Measurements from ENCODE around the gene UPB1. TPM values are rescaled to one million over a fixed set of nuclear protein-coding genes. Genes with fewer than 3 reads are reported as not detected.

Gene UPB1
- total RNA-seq, 1 experiment from 2014 or later = not detected

DNA sequence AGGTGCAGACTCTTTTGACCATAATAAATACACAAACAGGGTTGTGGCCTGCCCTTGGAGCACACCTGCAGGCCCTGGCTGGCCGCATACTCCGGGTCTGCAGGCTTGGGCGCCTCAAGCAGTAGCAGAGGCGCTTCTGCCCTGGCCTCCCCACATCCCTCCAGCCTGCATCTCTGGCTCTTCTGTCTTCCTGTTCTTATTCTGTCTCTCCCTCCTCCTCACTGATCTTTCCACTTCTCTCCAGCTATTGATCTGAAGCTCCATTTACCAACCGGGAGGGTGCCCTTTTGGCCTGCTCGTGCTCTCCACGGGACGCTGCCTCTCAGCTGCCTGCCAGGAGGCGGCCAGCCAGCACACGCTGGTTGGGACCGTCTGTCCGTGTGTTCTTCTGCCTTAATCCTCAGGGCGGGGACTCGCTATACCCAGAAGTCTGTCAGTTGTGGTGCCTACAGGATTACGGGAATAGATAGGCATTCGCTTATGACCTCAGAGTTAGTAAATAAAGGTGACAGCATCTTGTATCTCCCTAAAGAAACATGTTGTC lies 5.2 kb downstream of the UPB1 start:
- no peak for DNase-seq (ENCODE audit: low read depth)
- in situ Hi-C loops (cut with HindIII; ENCODE audit: low pct_unique_long_range_greater_than_20kb, low sequenced_read_pairs) = no loop called here

DNA sequence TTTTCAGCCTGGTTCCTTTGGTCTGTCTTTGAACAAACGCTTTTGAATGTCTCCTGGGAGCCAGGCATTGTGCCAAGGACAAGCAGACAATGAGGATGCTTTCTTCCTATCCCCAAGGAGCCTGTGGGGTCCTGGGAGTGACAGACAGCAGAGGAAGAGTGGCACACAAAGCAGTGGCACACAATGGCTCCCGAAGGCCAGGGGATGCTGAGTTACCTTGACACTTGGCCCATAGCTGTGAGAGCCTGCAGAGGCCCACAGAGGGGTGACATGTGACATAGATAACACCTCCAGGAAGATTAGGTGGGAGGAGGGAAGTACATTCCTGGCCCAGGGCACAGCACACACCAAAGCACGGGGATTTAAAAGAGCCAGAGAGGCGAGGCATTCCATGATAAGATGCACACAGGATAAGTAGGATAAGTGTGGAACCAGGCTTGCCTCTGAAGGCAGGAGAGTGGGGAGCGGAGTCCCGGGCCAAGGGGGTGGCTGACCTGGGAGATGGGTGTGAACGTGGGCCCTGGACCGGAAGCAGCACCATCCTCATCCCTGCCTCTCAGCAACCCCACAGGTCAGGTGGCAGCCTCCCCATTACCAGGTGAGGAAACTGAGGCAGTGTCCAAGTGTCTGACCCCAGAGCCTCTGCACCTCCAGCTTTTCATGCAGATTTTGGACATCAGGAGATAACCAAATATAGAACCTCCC lies 6.3 kb downstream of the UPB1 start:
- in situ Hi-C loops (cut with HindIII; ENCODE audit: low pct_unique_long_range_greater_than_20kb, low sequenced_read_pairs) = no loop called here
- no peak for DNase-seq (ENCODE audit: low read depth)

DNA sequence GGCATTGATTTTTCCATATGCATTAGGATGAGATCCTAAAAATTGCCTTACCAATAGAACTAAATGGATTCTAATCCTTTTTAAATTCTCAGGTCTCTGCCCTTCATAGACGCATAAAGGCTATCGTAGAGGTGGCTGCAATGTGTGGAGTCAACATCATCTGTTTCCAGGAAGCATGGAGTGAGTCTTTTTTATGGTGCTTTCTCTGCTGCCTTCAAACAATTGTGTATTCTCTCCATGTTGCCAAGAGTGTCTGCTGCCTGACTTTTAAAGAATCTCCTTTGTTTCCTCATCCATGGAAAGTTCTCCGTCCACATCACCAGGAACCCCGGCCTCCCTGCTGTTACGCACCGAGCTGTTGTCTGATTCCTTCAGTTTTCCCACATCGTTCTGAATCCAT lies 6.9 kb downstream of the UPB1 start:
- no peak for DNase-seq (ENCODE audit: low read depth)
- in situ Hi-C loops (cut with HindIII; ENCODE audit: low pct_unique_long_range_greater_than_20kb, low sequenced_read_pairs) = no loop called here

DNA sequence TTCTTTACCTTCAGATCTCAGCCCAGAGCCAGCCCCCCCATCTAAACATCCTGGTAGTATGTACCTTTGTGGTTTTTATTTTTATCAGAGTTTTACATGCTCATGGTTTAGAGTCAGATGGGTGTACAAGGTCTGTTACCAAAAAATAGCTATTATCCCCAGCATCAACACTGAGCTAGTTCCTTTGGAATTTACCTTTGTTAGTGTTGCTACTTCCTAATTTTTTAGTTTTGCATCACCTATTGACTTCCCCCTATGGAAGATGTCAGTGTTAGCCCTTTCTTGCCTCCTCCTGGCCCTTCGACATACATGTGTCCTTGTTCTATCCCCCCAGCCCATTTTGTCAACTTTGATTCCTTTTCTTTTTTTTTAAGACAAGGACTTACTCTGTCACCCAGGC lies 7.4 kb downstream of the UPB1 start:
- no peak for DNase-seq (ENCODE audit: low read depth)
- in situ Hi-C loops (cut with HindIII; ENCODE audit: low pct_unique_long_range_greater_than_20kb, low sequenced_read_pairs) = no loop called here

DNA sequence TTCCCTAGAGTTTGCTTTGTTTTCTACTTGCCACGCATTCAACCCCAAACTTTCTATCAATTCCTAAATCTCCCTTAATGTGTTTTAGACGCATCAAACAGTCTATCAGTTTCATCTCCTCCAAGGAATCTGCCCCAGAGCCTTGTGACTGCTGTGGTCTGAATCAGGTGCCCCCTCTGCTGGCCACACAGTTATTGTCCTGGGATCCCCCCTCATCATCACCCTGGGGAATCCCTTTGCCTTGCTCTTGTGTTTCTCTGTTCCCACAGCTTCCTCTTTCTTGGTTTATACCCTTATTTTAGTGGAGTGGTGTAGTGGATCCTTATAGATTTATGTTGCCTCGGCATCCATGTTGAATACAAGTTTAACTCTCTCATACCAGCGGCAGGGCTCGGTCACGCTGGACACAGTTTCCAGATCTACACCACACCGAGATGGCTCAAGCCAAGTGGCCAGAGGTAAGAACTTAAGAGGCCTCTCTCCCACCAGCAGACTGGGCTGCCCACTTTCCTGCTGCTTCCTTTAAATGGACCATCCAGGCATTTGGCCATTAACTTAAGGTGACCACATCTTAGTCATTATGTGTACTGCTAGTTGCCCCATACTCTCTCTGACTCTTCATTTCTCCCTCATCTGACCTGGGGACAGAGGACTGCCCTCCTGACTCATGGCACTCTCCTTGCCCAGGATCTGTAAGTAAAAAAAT lies 8.2 kb downstream of the UPB1 start:
- in situ Hi-C loops (cut with HindIII; ENCODE audit: low pct_unique_long_range_greater_than_20kb, low sequenced_read_pairs) = no loop called here
- DNase-seq (ENCODE audit: low read depth) = peak; percentile 60

DNA sequence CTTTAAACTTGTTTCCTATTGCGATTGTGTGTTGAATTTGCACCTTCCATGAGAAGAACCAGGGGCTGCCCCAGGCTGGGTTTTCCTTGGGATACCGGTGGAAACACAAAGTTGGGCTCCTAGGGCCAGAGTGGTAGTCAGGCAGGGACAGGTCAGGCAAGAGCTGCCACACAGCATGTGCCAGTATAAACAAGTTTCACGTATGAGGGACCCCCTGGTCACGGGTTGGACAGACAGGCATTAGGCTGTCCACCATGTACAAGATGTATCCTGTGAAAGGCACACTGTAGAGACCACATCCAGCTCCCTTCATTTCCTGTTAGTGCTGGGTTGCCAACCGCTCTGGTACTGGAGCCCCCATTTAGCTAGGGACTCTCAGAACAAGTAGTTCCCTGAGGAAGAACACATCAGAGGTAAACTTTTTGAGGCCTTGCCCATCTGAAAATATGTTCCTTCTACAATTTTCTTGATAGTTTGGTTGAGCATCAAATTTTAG lies 8.8 kb downstream of the UPB1 start:
- in situ Hi-C loops (cut with HindIII; ENCODE audit: low pct_unique_long_range_greater_than_20kb, low sequenced_read_pairs) = no loop called here
- no peak for DNase-seq (ENCODE audit: low read depth)

DNA sequence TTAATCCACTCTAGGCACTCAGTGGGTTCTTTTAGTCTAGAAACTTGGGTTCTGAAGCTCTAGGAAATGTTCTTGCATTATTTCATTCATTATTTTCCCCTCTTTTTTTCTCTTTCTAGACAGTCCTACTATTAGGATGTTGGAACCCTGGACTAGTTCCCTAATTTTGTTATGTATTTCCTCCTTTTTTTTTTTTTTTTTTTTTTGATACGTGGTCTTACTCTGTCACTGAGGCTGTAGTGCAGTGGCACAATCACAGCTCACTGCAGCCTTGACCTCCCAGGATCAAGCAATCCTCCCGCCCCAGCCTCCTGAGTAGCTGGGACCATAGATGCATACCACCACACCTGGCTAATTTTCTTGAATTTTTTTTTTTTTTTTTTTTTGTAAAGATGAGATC lies 9.4 kb downstream of the UPB1 start:
- DNase-seq (ENCODE audit: low read depth) = no peak
- in situ Hi-C loops (cut with HindIII; ENCODE audit: low pct_unique_long_range_greater_than_20kb, low sequenced_read_pairs) = no loop called here

DNA sequence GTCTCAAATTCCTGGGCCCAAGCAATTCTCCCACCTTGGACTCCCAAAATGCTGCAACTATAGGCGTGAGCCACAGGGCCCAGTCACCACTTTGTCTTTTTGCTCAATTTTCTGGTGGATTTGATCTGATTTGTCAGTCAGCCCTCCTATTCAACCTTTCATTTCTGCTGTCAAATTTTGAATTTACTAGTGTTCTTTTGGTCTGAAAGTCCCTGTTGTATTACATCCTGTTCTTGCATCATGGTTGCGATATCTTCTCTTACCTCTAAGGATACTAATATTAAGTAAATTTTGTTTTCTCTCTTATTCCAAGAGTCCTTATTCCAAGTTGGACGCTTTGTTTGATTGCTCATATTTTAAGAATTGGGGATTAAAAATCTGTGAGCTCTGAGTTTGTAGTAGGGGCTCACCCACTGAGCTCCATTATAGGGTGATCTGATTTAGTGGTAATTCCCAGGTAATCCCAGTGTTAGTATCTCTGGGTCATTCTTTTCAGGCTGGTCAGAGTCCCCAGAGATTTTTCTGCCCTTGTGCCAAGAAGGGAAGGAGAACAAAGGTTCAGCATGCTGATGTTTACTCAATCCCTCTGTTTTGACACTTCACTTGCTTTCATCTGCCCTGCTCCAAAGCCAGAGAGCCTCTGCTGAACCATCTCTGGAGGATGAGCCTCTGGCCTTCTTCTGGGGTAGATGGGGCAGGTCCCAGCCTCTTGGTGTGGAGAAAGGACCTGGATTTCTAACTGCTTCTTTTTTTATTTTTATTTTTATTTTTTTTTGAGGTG lies 10.0 kb downstream of the UPB1 start:
- no peak for DNase-seq (ENCODE audit: low read depth)
- in situ Hi-C loops (cut with HindIII; ENCODE audit: low pct_unique_long_range_greater_than_20kb, low sequenced_read_pairs) = no loop called here

DNA sequence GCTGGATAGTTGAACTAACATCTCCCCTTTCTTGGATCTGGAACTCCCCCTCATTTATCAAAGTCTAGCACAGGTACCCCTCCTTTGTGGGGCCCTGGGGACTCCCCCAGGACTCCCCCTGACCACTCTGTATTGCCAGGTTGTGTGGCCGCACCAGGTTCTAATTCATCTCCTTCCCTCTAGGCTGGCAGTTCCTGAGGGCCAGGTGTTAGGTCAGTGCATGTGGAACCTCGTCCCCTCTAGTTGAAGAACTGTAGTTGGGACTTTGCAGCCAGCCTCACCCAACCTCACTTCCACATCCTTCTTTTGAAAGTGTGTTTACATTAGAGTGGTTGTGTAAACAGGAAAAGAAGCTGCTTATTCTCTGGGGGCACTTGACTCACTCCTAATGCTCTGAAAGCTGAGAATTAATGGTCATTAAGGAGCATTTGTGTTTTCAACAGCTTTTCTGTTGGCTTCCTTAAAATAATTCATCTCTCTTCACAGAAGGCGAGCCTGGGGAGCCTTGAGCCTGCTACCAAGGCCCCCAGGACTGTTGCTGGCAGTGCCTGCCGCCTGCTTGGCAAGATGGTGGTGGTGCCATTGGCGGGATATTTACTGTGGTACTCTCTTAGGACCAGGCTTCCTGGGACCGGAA lies 11.8 kb downstream of the UPB1 start:
- peak; percentile 43 for DNase-seq (ENCODE audit: low read depth)
- in situ Hi-C loops (cut with HindIII; ENCODE audit: low pct_unique_long_range_greater_than_20kb, low sequenced_read_pairs) = no loop called here

DNA sequence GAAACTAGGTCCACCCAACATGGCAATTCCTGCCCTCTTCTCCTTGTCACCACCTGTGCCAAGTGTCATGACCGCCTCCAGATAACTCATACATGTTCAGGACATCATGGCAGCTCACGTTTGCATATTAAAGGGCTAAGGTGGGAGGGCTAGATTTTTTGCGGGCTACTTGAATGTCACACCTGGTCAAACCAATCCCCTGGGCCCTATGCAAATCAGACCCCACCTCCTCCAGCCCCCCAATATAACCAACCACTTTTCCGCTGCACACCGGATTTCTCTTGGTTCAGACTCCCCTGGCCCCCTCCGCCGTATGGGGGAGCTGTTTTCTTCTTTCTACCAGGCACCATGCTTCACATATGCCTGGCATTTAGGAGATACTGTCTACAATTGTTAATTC lies 12.6 kb downstream of the UPB1 start:
- DNase-seq (ENCODE audit: low read depth) = no peak
- in situ Hi-C loops (cut with HindIII; ENCODE audit: low pct_unique_long_range_greater_than_20kb, low sequenced_read_pairs) = no loop called here

DNA sequence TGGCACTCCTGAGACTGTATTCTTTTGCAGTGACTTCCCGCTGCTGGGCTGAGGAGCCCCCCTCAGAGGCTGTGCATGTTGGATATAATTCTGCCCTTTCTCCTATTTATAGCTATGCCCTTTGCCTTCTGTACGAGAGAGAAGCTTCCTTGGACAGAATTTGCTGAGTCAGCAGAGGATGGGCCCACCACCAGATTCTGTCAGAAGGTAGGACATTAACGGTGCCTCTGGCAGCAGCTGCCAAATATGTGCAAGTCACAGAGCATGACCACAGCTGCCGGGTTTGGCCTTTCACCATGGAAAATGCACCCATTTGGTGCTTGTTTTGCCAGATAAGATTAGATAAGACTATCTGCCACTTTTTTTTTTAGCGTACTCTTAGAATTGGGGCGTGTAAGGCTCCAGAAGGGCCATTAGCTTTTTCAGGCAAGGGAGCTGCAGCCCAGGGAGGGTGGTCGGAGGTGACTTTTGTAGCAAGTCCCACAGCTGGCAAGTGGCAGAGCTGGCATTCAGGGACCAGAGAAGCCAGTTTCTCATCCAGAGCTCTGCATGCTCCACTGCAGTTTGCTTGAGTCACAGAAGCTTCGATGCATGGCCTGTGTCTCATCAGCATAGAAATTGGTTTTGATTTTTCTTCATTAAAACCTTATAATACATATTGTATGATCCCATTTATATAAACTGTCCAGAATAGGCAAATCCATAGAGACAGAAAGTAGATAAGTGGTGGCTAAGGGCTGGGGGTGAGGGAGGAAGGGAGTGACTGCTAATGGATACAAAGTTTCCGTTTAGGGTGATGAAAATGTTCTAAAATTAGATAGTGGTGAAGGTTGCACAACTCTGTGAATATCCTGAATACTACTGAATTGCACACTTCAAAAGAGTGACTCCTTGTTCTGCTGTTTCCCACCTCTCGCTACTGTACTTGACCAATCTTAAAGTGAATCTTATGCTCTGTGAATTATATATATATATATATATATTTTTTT lies 15.8 kb downstream of the UPB1 start:
- in situ Hi-C loops (cut with HindIII; ENCODE audit: low pct_unique_long_range_greater_than_20kb, low sequenced_read_pairs) = no loop called here
- DNase-seq (ENCODE audit: low read depth) = peak; percentile 83

DNA sequence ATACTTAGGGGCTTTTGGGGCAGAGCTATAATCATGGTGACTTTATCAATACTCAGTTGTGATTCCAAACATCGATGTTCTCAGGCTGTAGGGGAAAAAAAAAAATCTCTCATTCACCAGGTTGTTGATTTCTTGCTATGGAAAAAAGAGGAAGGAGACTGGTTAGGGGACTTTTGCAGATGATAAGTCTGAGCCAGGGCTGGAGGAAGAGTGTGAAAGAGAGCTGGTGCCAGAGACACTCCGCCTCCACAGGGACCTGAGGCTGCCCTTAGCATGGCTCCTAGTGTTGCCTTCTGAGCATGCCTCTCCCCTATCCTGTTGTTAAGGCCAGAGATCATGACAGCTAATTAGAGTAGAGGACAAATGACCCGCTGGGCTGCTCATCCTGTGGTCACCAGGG lies 16.9 kb downstream of the UPB1 start:
- in situ Hi-C loops (cut with HindIII; ENCODE audit: low pct_unique_long_range_greater_than_20kb, low sequenced_read_pairs) = no loop called here
- no peak for DNase-seq (ENCODE audit: low read depth)

DNA sequence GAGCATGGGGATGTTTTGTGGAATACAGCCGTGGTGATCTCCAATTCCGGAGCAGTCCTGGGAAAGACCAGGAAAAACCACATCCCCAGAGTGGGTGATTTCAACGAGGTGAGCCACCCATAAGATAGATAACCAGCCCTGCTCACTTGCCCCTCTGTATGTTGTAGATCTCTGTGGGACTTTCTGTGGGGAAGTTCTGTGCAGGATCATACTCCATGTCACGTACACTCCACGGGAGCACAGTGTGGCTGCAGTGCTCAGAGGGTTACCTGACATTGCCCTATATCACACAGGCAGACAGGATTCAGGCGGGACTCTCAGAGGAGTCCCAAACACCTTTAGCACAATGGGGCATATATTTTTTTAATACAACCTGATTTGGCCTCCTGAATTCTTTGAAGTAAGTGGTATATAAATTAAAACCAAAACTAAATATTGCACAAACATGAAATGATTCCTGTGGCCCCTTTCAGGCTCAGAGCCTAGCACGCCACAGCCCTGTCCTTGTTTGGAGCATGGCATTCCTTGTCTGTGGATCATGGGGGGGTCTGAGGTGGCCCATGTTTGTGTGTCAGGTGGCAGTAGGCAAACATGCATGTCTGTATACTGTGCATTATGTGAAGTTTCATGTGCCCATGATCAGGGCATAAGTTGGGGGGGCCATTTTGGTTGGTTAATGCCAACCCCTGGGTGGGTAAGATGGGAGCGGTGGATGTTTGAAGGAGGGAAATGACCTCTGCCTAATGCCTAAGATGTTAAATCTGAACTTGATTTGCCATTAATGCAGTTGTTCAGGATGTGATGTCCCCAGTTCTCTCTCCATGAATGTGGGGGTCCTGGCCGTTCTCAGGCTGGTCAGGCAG lies 18.5 kb downstream of the UPB1 start:
- in situ Hi-C loops (cut with HindIII; ENCODE audit: low pct_unique_long_range_greater_than_20kb, low sequenced_read_pairs) = no loop called here

DNA sequence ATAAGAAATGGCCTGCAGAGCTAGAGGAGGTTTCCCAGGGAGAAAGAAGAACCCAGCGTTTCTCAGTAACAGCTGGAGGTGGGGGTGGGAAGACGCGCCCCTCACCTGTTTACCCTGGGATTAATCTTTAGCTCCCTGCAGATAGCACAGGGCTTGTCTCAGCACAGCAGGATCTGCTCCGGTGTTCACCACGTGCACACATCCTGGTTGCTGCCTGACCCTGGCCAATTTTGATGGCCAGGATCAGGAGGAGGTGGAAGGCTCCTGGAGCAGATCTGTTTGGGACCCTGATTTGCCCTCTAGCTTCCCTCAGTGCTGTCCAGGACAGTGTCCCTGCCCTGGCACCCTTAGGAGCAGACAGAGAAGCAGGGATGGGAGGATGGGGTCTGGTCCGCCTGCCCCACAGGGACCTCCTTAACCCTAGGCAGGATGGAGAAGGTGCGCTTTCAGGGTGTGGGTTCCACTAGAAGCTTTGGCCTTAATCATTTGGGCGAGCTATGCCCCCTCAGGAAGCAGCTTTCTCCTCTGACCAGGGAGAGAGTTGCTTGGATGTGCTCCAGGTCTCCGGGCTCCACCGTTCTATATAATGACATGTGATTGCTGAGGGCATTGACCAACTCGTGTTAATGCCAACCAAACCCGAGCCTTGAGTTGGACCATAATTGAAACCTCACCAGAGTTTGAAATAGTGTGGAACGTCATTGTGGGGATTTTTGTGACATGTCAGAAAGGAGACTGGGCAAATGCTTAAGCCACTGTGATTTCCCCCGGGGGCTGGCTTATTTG lies 19.3 kb downstream of the UPB1 start:
- peak; percentile 35 for DNase-seq (ENCODE audit: low read depth)
- in situ Hi-C loops (cut with HindIII; ENCODE audit: low pct_unique_long_range_greater_than_20kb, low sequenced_read_pairs) = no loop called here

More for the DNA sequence above, 18.5 kb downstream of the UPB1 start:
- no peak for DNase-seq (ENCODE audit: low read depth)

DNA sequence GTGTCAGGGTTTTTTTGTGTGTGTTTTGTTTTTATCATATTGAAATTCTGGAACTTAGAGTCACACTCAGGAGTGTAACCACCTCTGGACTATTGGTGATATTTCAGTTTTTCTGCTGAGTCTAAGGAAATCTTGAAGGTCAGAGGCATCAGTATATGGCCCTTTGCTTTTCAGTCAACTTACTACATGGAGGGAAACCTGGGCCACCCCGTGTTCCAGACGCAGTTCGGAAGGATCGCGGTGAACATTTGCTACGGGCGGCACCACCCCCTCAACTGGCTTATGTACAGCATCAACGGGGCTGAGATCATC lies 19.9 kb downstream of the UPB1 start:
- in situ Hi-C loops (cut with HindIII; ENCODE audit: low pct_unique_long_range_greater_than_20kb, low sequenced_read_pairs) = no loop called here
- DNase-seq (ENCODE audit: low read depth) = no peak

DNA sequence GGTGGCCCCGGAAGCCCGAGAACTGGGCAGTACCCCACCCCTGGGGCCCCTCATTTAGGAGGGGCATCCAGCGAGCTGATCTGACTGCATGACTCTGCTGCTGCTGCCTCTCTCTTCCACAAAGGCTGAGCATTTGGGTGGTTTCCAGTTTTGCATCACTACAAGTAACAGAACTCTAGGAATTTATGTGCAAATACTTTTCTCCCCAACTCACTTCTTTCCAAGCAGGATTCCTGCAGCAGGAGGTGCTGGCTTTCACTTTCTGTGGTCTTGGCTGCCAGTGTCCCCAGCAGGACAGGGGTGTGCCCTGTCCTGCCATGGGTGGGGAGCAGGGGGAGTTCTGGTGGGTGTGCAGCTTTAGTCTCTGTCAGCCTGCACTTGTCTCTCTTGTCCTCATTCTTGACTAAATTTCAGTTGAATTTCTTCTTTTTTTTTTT lies 21.2 kb downstream of the UPB1 start:
- in situ Hi-C loops (cut with HindIII; ENCODE audit: low pct_unique_long_range_greater_than_20kb, low sequenced_read_pairs) = no loop called here

More for the DNA sequence above, 21.2 kb downstream of the UPB1 start:
- DNase-seq (ENCODE audit: low read depth) = peak; percentile 79
